WTC11 (cell line): ENCODE measurements around the gene DDX5. TPM values are rescaled to one million over a fixed set of nuclear protein-coding genes. Genes with fewer than 3 reads are reported as not detected.

Experiments used
- ATAC-seq: fragments of 200-7000 bp; cut with Tn5 transposase; 2 replicates; pipeline ENCODE4 v1.10.0; 2021; ENCODE audit warnings: mild to moderate bottlenecking, moderate library complexity
- CTCF ChIA-PET: fragments of 300-600 bp; sonication (Branson Sonifier 250); formaldehyde crosslinking; loops from one replicate; lab custom pipeline; 2021; ENCODE audit warnings: antibody characterized with exemption; lab: Charles Lee
- POLR2A ChIA-PET: fragments of 350-600 bp; sonication (Branson Sonifier 250); formaldehyde crosslinking; loops from one replicate; lab custom pipeline; 2021; ENCODE audit warnings: antibody characterized with exemption; lab: Charles Lee
- DNase-seq: peaks from one replicate; pipeline ENCODE4 v3.0.0; 2021; ENCODE audit warnings: low spot score
- H3K27ac Mint-ChIP-seq: 2 replicates; pipeline ENCODE4 v1.8.0; 2021; ENCODE audit warnings: mixed read lengths
- H3K27me3 Mint-ChIP-seq: 2 replicates; pipeline ENCODE4 v1.8.0; 2021; ENCODE audit warnings: low read depth, mild to moderate bottlenecking, moderate library complexity, mixed read lengths
- H3K36me3 Mint-ChIP-seq: 2 replicates; pipeline ENCODE4 v1.8.0; 2021; ENCODE audit warnings: mixed read lengths
- H3K4me1 Mint-ChIP-seq: 2 replicates; pipeline ENCODE4 v1.8.0; 2022; ENCODE audit warnings: mixed read lengths
- H3K4me3 Mint-ChIP-seq: 2 replicates; pipeline ENCODE4 v1.8.0; 2021; ENCODE audit warnings: mild to moderate bottlenecking, moderate library complexity, mixed read lengths
- H3K9me3 Mint-ChIP-seq: 2 replicates; pipeline ENCODE4 v1.8.0; 2021; ENCODE audit warnings: mixed read lengths
- ATF3 ChIP-seq: sonication (generic); formaldehyde crosslinking; conservative IDR thresholded peaks from 2 replicates; pipeline ENCODE4 v1.8.1; 2022; ENCODE audit warnings: mild to moderate bottlenecking, missing genetic modification reagents
- CDX4 ChIP-seq: fragments of 250-450 bp; sonication (Bioruptor Pico); IDR thresholded peaks from 2 replicates; pipeline ENCODE4 v1.9.0; 2021; ENCODE audit warnings: moderate library complexity, mild to moderate bottlenecking, inconsistent platforms, borderline replicate concordance
- CREM ChIP-seq: sonication (generic); formaldehyde crosslinking; IDR thresholded peaks from 2 replicates; pipeline ENCODE4 v1.8.1; 2022; ENCODE audit warnings: mild to moderate bottlenecking, missing genetic modification reagents, moderate library complexity
- CTCF ChIP-seq: fragments of 200-600 bp; IDR thresholded peaks from 2 replicates; pipeline ENCODE4 v1.8.0; 2022; ENCODE audit warnings: antibody characterized with exemption
- EMX1 ChIP-seq: fragments of 250-450 bp; sonication (Bioruptor Pico); IDR thresholded peaks from 2 replicates; pipeline ENCODE4 v1.8.0; 2021; ENCODE audit warnings: mild to moderate bottlenecking
- ERG ChIP-seq: fragments of 250-450 bp; sonication (Bioruptor Pico); IDR thresholded peaks from 2 replicates; pipeline ENCODE4 v1.8.0; 2021; ENCODE audit warnings: mild to moderate bottlenecking
- ETV6 ChIP-seq: sonication (generic); formaldehyde crosslinking; IDR thresholded peaks from 2 replicates; pipeline ENCODE4 v1.8.1; 2022; ENCODE audit warnings: mild to moderate bottlenecking, missing genetic modification reagents
- FOXJ3 ChIP-seq: sonication (generic); formaldehyde crosslinking; IDR thresholded peaks from 2 replicates; pipeline ENCODE4 v1.9.0; 2021; ENCODE audit warnings: missing genetic modification reagents, mild to moderate bottlenecking, borderline replicate concordance
- FOXP4 ChIP-seq: sonication (generic); formaldehyde crosslinking; IDR thresholded peaks from 2 replicates; pipeline ENCODE4 v1.8.0; 2022; ENCODE audit warnings: mild to moderate bottlenecking, missing genetic modification reagents
- GTF2I ChIP-seq: fragments of 250-450 bp; sonication (Bioruptor Pico); conservative IDR thresholded peaks from 2 replicates; pipeline ENCODE4 v1.4.0; 2021; ENCODE audit warnings: mild to moderate bottlenecking
- IRF2 ChIP-seq: sonication (generic); formaldehyde crosslinking; IDR thresholded peaks from 2 replicates; pipeline ENCODE4 v1.8.0; 2022; ENCODE audit warnings: low read depth, missing genetic modification reagents, borderline replicate concordance
- MYBL2 ChIP-seq: sonication (generic); formaldehyde crosslinking; IDR thresholded peaks from 2 replicates; pipeline ENCODE4 v1.8.1; 2023; ENCODE audit warnings: mild to moderate bottlenecking, moderate library complexity, missing genetic modification reagents
- NFE2L1 ChIP-seq: sonication (generic); formaldehyde crosslinking; IDR thresholded peaks from 2 replicates; pipeline ENCODE4 v1.8.1; 2023; ENCODE audit warnings: missing genetic modification reagents
- NFYB ChIP-seq: sonication (generic); formaldehyde crosslinking; conservative IDR thresholded peaks from 2 replicates; pipeline ENCODE4 v1.8.0; 2022; ENCODE audit warnings: low read depth, missing genetic modification reagents
- NR2C2 ChIP-seq: sonication (generic); formaldehyde crosslinking; IDR thresholded peaks from 2 replicates; pipeline ENCODE4 v1.8.0; 2022; ENCODE audit warnings: mild to moderate bottlenecking, missing genetic modification reagents
- PRRX2 ChIP-seq: fragments of 250-450 bp; sonication (Bioruptor Pico); IDR thresholded peaks from 2 replicates; pipeline ENCODE4 v1.8.0; 2021; ENCODE audit warnings: mild to moderate bottlenecking
- RELA ChIP-seq: sonication (generic); formaldehyde crosslinking; IDR thresholded peaks from 2 replicates; pipeline ENCODE4 v1.8.1; 2022; ENCODE audit warnings: missing genetic modification reagents, mild to moderate bottlenecking, borderline replicate concordance
- SMAD3 ChIP-seq: sonication (generic); formaldehyde crosslinking; IDR thresholded peaks from 2 replicates; pipeline ENCODE4 v1.8.0; 2022; ENCODE audit warnings: missing genetic modification reagents, mild to moderate bottlenecking, borderline replicate concordance
- SOX15 ChIP-seq: fragments of 250-450 bp; sonication (Bioruptor Pico); IDR thresholded peaks from 2 replicates; pipeline ENCODE4 v1.9.0; 2021; ENCODE audit warnings: mild to moderate bottlenecking
- TCF7 ChIP-seq: sonication (generic); formaldehyde crosslinking; IDR thresholded peaks from 2 replicates; pipeline ENCODE4 v1.8.0; 2022; ENCODE audit warnings: mild to moderate bottlenecking, low read depth, missing genetic modification reagents, moderate library complexity
- TEAD1 ChIP-seq: sonication (generic); formaldehyde crosslinking; IDR thresholded peaks from 2 replicates; pipeline ENCODE4 v1.8.0; 2022; ENCODE audit warnings: mild to moderate bottlenecking, missing genetic modification reagents
- USF1 ChIP-seq: sonication (generic); formaldehyde crosslinking; IDR thresholded peaks from 2 replicates; pipeline ENCODE4 v1.8.0; 2022; ENCODE audit warnings: mild to moderate bottlenecking, missing genetic modification reagents
- ZNF138 ChIP-seq: sonication (generic); formaldehyde crosslinking; conservative IDR thresholded peaks from 2 replicates; pipeline ENCODE4 v1.8.1; 2022; ENCODE audit warnings: mild to moderate bottlenecking, moderate library complexity, missing genetic modification reagents
- ZNF396 ChIP-seq: fragments of 250-450 bp; sonication (Bioruptor Pico); IDR thresholded peaks from 2 replicates; pipeline ENCODE4 v1.8.0; 2021; ENCODE audit warnings: mild to moderate bottlenecking, moderate library complexity, borderline replicate concordance
- ZNF416 ChIP-seq: fragments of 250-450 bp; sonication (Bioruptor Pico); IDR thresholded peaks from 2 replicates; pipeline ENCODE4 v1.9.0; 2021; ENCODE audit warnings: mild to moderate bottlenecking, inconsistent platforms
- total RNA-seq: library from RNA; stranded (reverse); gene quantifications from 3 replicates; pipeline ENCODE4 v1.2.3, GENCODE V29; 2021

The DDX5 gene
- total RNA-seq, 1 experiment from 2014 or later, result 612 TPM

- ChIA-PET POLR2A (no interaction called here), CTCF (interaction anchor here (1.4 kb wide), 1 partner anchor 10 kb away, joined by 3 read pairs; no protein-coding TSS in a partner anchor)
- Mint-ChIP-seq H3K4me3 (no peak overlapping the region), H3K27ac (no peak overlapping the region), H3K36me3 (peaks cover 59% of the 10 kb centered on the region), H3K4me1 (no peaks in the 10 kb centered on the region), H3K27me3 (no peaks in the 10 kb centered on the region), H3K9me3 (no peaks in the 10 kb centered on the region)
- no peak for DNase-seq
- ATAC-seq, result no peak
- no peak for TF ChIP-seq CTCF
- TF ChIP-seq SMAD3 (CRISPR knock-in tag), result no peak
- no peak for TF ChIP-seq FOXP4 (CRISPR knock-in tag)
- no peak for TF ChIP-seq IRF2 (CRISPR knock-in tag)
- TF ChIP-seq TCF7 (CRISPR knock-in tag), result no peak
- no peak for TF ChIP-seq SOX15 (CRISPR knock-in tag)
- no peak for TF ChIP-seq RELA (CRISPR knock-in tag)
- TF ChIP-seq NFYB (CRISPR knock-in tag), result no peak
- no peak for TF ChIP-seq TEAD1
- no peak for TF ChIP-seq ZNF396
- TF ChIP-seq GTF2I, result no peak
- TF ChIP-seq ZNF138 (CRISPR knock-in tag), result no peak
- no peak for TF ChIP-seq EMX1
- no peak for TF ChIP-seq ZNF416 (CRISPR knock-in tag)
- TF ChIP-seq ERG (CRISPR knock-in tag), result no peak
- no peak for TF ChIP-seq ETV6
- TF ChIP-seq ATF3 (CRISPR knock-in tag), result no peak
Measured at GRCh38 chr17:64480951-64481350, 25.1 kb downstream of the DDX5 start.

GRCh38 chr17:64477849-64478248, 28.2 kb downstream of the DDX5 start:
- no peak for TF ChIP-seq USF1 (CRISPR knock-in tag)
- TF ChIP-seq MYBL2 (CRISPR knock-in tag), result no peak
- no peak for TF ChIP-seq CDX4 (CRISPR knock-in tag)
- no peak for TF ChIP-seq NFYB (CRISPR knock-in tag)
- TF ChIP-seq FOXJ3 (CRISPR knock-in tag), result no peak
- no peak for TF ChIP-seq PRRX2 (CRISPR knock-in tag)
- no peak for TF ChIP-seq NR2C2 (CRISPR knock-in tag)
- no peak for TF ChIP-seq NFE2L1 (CRISPR knock-in tag)
- TF ChIP-seq CREM (CRISPR knock-in tag), result no peak
- TF ChIP-seq ZNF396, result no peak
- TF ChIP-seq, all 79 proteins: peak for 0
- ATAC-seq, result no peak
- CTCF ChIA-PET, result interaction anchor here (1.1 to 1.8 kb wide), 2 partner anchors 13 to 58 kb away, joined by 3 to 8 read pairs; no protein-coding TSS in a partner anchor

More at GRCh38 chr17:64477849-64478248, 28.2 kb downstream of the DDX5 start:
- Mint-ChIP-seq H3K27ac (no peak overlapping the region), H3K36me3 (peaks cover 29% of the 10 kb centered on the region), H3K27me3 (no peaks in the 10 kb centered on the region), H3K4me3 (no peak overlapping the region), H3K9me3 (no peaks in the 10 kb centered on the region), H3K4me1 (no peaks in the 10 kb centered on the region)
- DNase-seq, result no peak
- POLR2A ChIA-PET, result interaction anchor here (0.6 kb wide), 1 partner anchor 134 kb away, joined by 5 read pairs; no protein-coding TSS in a partner anchor
